ENCODE data around the gene CPE. TPM values are rescaled to one million over a fixed set of nuclear protein-coding genes. Genes with fewer than 3 reads are reported as not detected.

CPE gene
- total RNA-seq, 1 donor: 6.9 TPM

DNA sequence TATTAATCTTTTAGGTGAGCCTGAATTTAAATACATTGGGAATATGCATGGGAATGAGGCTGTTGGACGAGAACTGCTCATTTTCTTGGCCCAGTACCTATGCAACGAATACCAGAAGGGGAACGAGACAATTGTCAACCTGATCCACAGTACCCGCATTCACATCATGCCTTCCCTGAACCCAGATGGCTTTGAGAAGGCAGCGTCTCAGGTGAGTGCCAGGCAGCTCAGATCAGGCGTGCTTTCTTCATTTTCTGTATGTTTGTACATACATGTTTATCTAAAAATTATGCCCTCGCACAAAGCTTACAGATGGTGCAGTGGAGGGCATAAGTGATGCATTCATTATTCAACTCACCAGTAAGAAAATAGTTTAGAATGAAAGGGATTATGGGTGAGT lies 85.6 kb downstream of the CPE start:
- H3K4me3 ChIP-seq (ENCODE audit: insufficient read depth, low read length): no peak overlapping the region
- DNase-seq (ENCODE audit: insufficient read length, low spot score, missing footprints): no peak
- no peaks in the 10 kb centered on the region for H4K20me1 ChIP-seq (ENCODE audit: insufficient read depth, low read length)
- H3K36me3 ChIP-seq (ENCODE audit: insufficient read depth, low read length): no peaks in the 10 kb centered on the region
- no peaks in the 10 kb centered on the region for H3K9me3 ChIP-seq (ENCODE audit: low read depth, low read length)
- H3K4me2 ChIP-seq (ENCODE audit: insufficient read depth, low read length): peak overlapping the region; percentile 56
- H3K4me1 ChIP-seq (ENCODE audit: insufficient read depth, low read length): peaks cover 8% of the 10 kb centered on the region
- H3K27ac ChIP-seq (ENCODE audit: low read depth, low read length): no peak overlapping the region
- H2AFZ ChIP-seq (ENCODE audit: low read length): no peak overlapping the region
- H3K79me2 ChIP-seq (ENCODE audit: insufficient read depth, low read length): no peaks in the 10 kb centered on the region
- H3K27me3 ChIP-seq (ENCODE audit: insufficient read depth, low read length): no peaks in the 10 kb centered on the region
- TF ChIP-seq, protein P1, sequence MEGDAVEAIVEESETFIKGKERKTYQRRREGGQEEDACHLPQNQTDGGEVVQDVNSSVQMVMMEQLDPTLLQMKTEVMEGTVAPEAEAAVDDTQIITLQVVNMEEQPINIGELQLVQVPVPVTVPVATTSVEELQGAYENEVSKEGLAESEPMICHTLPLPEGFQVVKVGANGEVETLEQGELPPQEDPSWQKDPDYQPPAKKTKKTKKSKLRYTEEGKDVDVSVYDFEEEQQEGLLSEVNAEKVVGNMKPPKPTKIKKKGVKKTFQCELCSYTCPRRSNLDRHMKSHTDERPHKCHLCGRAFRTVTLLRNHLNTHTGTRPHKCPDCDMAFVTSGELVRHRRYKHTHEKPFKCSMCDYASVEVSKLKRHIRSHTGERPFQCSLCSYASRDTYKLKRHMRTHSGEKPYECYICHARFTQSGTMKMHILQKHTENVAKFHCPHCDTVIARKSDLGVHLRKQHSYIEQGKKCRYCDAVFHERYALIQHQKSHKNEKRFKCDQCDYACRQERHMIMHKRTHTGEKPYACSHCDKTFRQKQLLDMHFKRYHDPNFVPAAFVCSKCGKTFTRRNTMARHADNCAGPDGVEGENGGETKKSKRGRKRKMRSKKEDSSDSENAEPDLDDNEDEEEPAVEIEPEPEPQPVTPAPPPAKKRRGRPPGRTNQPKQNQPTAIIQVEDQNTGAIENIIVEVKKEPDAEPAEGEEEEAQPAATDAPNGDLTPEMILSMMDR (IDR thresholded peaks at IDR 0.05; ENCODE audit: extremely low read depth, low read depth, low read length): no peak

- Histone ChIP-seq H3K36me3 (ENCODE audit: insufficient read depth, low read length) (no peaks in the 10 kb centered on the region), H3K4me2 (ENCODE audit: insufficient read depth, low read length) (peak overlapping the region; percentile 56)
These were observed 86.1 kb downstream of the CPE start for GRCh38 chr4:165464813-165465381.

GRCh38 chr4:165470009-165470408 lies 91.2 kb downstream of the CPE start:
- peaks cover 2% of the 10 kb centered on the region for H3K9me3 ChIP-seq (ENCODE audit: low read depth, low read length)
- no peaks in the 10 kb centered on the region for H4K20me1 ChIP-seq (ENCODE audit: insufficient read depth, low read length)
- no peaks in the 10 kb centered on the region for H3K27me3 ChIP-seq (ENCODE audit: insufficient read depth, low read length)
- H3K79me2 ChIP-seq (ENCODE audit: insufficient read depth, low read length): no peaks in the 10 kb centered on the region
- H2AFZ ChIP-seq (ENCODE audit: low read length): no peak overlapping the region
- H3K4me1 ChIP-seq (ENCODE audit: insufficient read depth, low read length): peaks cover under 1% of the 10 kb centered on the region
- no peak overlapping the region for H3K27ac ChIP-seq (ENCODE audit: low read depth, low read length)
- DNase-seq (ENCODE audit: insufficient read length, low spot score, missing footprints): no peak
- TF ChIP-seq, protein P1 (IDR thresholded peaks at IDR 0.05; ENCODE audit: extremely low read depth, low read depth, low read length): no peak
- no peak overlapping the region for H3K4me2 ChIP-seq (ENCODE audit: insufficient read depth, low read length)
- no peaks in the 10 kb centered on the region for H3K36me3 ChIP-seq (ENCODE audit: insufficient read depth, low read length)
- H3K4me3 ChIP-seq (ENCODE audit: insufficient read depth, low read length): no peak overlapping the region

More at GRCh38 chr4:165464813-165465381, 86.1 kb downstream of the CPE start:
- H2AFZ ChIP-seq (ENCODE audit: low read length): peak overlapping the region; percentile 52
- TF ChIP-seq, protein P1 (IDR thresholded peaks at IDR 0.05; ENCODE audit: extremely low read depth, low read depth, low read length): peak; percentile 74
- H3K27ac ChIP-seq (ENCODE audit: low read depth, low read length): no peak overlapping the region
- DNase-seq (ENCODE audit: insufficient read length, low spot score, missing footprints): peak; percentile 64
- H3K9me3 ChIP-seq (ENCODE audit: low read depth, low read length): no peaks in the 10 kb centered on the region
- H4K20me1 ChIP-seq (ENCODE audit: insufficient read depth, low read length): no peaks in the 10 kb centered on the region
- H3K27me3 ChIP-seq (ENCODE audit: insufficient read depth, low read length): no peaks in the 10 kb centered on the region
- no peaks in the 10 kb centered on the region for H3K79me2 ChIP-seq (ENCODE audit: insufficient read depth, low read length)
- no peak overlapping the region for H3K4me3 ChIP-seq (ENCODE audit: insufficient read depth, low read length)
- peaks cover 8% of the 10 kb centered on the region for H3K4me1 ChIP-seq (ENCODE audit: insufficient read depth, low read length)

DNA sequence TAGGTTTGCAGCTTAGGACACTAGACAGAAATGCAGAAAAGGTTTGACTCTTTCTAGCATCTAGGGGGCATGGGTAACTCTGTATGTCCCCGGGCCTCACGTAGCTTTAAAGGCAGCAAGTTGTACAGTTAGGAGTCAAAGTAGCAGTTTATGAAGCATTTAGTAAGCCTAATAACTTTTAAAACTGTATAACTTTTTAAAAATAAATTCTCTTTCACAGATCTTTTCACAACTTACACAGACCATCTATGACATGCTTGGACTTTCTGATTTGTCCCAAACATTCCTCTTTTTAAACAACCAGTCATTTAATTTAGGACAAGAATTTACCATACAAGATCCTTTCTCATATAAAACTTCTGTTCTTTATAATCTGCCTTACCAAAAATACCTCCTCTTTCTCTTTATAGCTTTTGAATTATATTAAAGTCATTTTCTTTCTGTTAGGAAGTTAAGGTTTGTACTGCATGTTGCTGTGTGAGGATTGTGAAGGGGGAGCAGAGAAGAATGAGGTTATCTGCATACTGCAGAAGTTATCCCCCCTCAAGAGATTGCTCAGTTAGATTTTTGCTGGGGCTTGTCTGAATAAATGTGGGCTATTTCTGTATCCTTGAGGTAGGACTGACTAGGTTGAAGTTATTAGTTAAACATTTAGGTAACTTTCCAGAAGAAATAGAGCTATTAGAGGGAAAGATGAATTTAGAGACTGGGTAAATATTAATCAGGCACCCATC lies 94.3 kb downstream of the CPE start:
- no peaks in the 10 kb centered on the region for H3K27me3 ChIP-seq (ENCODE audit: insufficient read depth, low read length)
- H3K79me2 ChIP-seq (ENCODE audit: insufficient read depth, low read length): no peaks in the 10 kb centered on the region
- H2AFZ ChIP-seq (ENCODE audit: low read length): no peak overlapping the region
- no peaks in the 10 kb centered on the region for H4K20me1 ChIP-seq (ENCODE audit: insufficient read depth, low read length)
- DNase-seq (ENCODE audit: insufficient read length, low spot score, missing footprints): no peak
- H3K4me1 ChIP-seq (ENCODE audit: insufficient read depth, low read length): no peaks in the 10 kb centered on the region
- H3K4me2 ChIP-seq (ENCODE audit: insufficient read depth, low read length): no peak overlapping the region
- H3K36me3 ChIP-seq (ENCODE audit: insufficient read depth, low read length): no peaks in the 10 kb centered on the region
- TF ChIP-seq, protein P1 (IDR thresholded peaks at IDR 0.05; ENCODE audit: extremely low read depth, low read depth, low read length): no peak
- no peak overlapping the region for H3K27ac ChIP-seq (ENCODE audit: low read depth, low read length)
- H3K9me3 ChIP-seq (ENCODE audit: low read depth, low read length): peaks cover 2% of the 10 kb centered on the region
- no peak overlapping the region for H3K4me3 ChIP-seq (ENCODE audit: insufficient read depth, low read length)

Measured in osteoblast (primary cell).